ENCODE data around the gene ANKAR.

GRCh38 chr2:189723192-189723591 lies 48.7 kb downstream of the ANKAR start:
- TF ChIP-seq POLR2A (IDR thresholded peaks at IDR 0.05) = no peak
- no peak for TF ChIP-seq CTCF (IDR thresholded peaks at IDR 0.05)
- no peak for TF ChIP-seq POLR2AphosphoS5 (IDR thresholded peaks at IDR 0.05)
